Fibroblast of upper back skin (primary cell): ENCODE results near the gene RNF13.
A peak's percentile ranks its signal among the peaks of the same experiment; 100 is the strongest.
"Not testable (repeated sequence)": the region's sequence is repeated elsewhere in the genome, so short reads cannot be mapped to it uniquely, and the experiment has no call there.

ENCODE experiments used
- DNase-seq: peaks from one replicate; pipeline ENCODE4 v3.0.0-alpha.2; 2013

The RNF13 gene

GRCh38 chr3:149844091-149844490 lies 31.1 kb downstream of the RNF13 start:
- DNase-seq, result no peak

DNA sequence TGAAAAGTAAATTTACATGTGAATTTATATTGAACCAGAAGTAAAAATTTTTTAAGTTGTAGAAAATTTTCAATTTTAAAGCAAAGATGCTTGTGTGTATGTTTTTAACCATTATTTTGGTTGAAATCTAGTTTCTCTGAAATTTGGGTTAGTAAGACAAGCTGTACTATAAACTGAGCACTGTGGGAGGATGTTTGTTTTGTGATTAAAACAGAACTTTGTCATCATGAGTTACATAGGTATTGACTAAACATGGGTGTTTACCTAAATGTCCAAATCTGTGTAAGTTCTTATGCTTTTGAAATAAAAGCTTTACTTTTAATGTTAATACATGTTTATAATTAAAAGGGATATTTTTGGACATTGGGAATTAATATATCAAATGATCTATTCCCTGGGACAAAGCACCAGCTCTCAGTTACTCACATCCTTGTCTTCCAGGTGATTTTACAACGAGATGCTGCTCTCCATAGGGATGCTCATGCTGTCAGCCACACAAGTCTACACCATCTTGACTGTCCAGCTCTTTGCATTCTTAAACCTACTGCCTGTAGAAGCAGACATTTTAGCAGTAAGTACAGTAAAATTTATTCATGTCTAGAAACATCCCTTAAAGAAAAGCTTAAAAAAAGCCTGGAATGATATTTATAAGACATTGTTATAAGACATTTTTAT lies 32.7 kb downstream of the RNF13 start:
- no peak for DNase-seq

DNA sequence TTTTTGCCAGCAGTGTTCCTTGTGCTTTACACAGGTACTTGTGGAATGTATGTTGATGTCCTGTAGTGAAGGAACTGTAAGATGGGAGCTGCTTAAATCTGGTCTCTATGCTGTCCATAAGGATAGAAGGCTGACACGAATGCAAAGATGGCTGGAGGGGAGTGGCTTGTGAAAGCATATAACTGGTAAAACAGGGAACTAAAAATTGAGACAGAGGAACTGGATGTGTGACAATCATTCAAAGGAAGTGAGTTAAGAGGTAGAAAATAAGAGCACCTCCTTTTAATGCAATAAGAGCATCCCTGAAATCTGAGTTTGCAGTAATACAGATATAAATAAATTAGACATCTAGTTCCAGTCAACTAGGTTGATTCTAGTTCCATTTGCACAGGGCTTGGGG lies 35.2 kb downstream of the RNF13 start:
- DNase-seq, result no peak

DNA sequence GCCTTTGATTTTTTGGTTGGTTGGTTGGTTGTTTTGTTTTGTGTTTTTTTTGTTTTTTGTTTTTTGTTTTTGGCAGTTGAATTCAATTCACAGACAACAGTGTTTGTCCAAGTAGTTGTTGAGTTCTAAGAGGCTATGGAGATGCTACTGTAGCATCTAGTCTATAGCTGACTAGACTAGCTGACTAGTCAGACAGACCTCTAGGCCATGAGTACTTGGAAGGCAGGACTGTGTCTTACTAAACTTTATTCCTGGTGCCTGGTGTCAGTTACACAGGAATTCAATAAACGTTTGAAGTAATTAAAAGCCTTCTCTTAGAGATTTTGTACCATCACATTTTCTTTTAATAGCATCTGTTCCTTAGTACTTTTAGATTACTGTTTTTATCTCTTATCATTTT lies 35.7 kb downstream of the RNF13 start:
- DNase-seq, result no peak

DNA sequence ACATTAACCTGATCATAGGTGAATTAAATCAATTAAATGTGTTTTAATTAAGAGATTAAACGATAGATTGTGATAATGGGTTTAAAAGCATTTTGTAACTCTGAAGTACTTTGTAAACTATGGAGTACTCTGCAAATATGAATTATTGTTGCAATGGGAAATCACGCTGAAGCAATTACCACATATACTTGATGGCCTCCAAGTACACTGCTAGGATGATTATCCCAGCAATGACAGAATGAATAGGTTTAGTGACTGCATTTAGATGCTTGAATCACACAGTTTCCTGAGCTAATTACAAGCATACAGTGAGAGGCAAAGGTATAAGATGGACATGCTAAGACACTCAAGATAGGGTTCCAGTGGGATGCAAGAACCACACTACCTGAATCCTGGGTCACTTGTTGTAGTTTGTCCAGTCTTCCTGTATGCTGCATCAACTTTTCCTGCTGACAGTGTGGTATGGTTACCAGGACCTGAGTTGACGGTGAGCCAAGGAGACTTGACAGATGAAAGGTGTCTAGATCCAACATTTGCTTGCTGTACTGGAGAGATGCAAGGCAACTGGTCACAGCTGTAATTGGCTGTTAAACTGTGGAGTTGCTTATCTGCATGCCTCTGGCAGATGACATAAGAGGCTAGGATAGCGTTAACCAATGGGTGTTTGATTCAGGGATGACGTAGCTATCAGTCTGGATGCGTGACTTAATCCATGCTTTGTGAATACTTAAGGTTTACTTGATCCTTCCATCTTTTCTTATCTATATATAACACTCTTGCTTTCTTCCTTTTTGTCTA lies 38.0 kb downstream of the RNF13 start:
- DNase-seq, result no peak

GRCh38 chr3:149858911-149859310 lies 45.9 kb downstream of the RNF13 start:
- no peak for DNase-seq

DNA sequence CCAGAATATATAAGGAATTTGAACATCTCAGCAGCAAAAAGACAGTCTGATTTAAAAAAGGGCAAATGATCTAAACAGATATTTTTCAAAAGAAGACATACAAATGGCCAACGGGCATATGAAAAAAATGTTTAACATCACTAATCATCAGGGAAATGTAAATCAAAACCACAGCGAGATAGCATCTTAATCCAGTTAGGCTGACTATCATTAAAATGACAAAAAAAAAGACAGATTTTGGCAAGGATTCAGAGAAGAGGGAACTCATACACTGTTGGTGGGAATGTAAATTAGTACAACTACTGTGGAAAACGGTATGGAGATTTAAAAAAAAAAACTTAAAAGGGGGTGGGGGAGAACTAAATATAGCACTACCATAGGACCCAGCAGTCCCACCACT lies 47.9 kb downstream of the RNF13 start:
- DNase-seq, result peak; percentile 13

DNA sequence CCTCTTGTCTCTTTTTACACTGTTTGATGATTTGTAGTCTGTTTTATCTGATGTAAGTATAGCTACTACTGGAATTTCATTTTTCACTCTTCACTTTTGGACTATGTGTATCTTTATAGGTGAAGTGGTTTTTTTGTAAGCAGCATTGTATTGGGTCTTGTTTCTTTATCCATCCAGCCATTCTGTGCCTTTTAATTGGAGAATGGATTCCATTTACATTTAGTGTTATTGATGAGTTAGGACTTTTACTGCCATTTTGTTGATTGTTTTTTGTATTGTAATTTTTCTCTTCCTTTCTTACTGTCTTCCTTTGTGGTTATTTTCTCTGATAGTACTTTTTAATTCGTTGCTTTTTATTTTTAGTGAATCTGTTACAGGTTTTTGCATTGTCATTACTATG lies 54.5 kb downstream of the RNF13 start:
- no peak for DNase-seq

DNA sequence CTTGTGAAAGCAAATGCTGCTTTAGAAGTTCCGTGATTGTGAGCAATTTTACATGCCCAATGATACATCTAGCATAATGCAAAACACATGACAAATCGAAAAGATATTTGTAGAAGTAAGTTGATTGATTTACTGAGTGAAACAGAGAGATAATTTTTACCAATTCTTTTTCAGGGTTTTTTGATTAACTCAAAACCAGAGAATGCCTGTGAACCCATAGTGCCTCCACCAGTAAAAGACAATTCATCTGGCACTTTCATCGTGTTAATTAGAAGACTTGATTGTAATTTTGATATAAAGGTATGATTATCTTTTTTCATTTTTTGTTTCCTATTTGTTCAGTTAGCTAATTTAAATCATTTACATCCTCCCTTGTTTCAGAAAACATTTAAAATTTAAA lies 58.8 kb downstream of the RNF13 start:
- DNase-seq, result peak; percentile 15

GRCh38 chr3:149872589-149872988 lies 59.6 kb downstream of the RNF13 start:
- no peak for DNase-seq

- no peak for DNase-seq
Observed at GRCh38 chr3:149877668-149878067, 64.7 kb downstream of the RNF13 start.

GRCh38 chr3:149879872-149880271 lies 66.9 kb downstream of the RNF13 start:
- DNase-seq, result peak; percentile 65

DNA sequence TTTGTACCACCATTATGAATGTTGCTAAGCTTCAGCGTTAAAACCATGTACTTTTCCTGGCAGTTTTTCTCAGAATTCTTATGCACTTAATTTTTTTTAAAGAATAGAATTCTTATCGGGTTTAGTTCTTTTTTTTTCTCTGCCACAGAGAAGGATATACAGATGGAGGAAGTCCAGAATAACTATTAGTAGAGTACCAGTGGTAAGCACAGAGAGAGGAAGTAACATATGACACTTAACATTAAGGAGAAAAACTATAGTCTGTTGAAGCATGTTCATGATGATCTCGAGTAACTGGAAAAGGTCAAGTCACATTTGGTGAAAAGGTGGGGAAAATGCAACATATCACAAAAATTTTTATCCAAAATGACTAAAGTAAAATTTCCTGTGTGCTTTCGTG lies 68.9 kb downstream of the RNF13 start:
- no peak for DNase-seq

GRCh38 chr3:149883134-149883533 lies 70.1 kb downstream of the RNF13 start:
- DNase-seq, result no peak

- not testable (repeated sequence) for DNase-seq
Observed at GRCh38 chr3:149883860-149884259, 70.8 kb downstream of the RNF13 start.

- DNase-seq, result not testable (repeated sequence)
Observed at GRCh38 chr3:149884848-149885247, 71.8 kb downstream of the RNF13 start.

DNA sequence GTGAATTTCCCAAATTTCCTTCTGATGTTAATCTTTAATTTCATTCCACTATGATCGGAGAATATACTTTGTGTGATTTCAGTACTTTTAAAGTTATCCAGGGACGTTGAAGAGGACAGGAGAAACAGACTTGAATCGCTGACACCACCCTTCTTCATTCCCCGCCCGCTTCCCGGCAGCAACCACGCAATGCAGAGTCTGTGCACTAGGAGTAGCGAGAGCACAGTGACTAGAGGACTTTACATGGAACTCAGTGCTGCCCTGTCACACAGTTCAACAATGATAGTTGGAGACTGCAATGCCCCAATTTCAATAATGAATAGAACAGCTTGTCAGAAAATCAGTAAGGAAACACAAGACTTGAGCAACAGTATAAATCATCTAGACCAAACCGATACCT lies 73.9 kb downstream of the RNF13 start:
- DNase-seq, result no peak

GRCh38 chr3:149891621-149892020 lies 78.6 kb downstream of the RNF13 start:
- DNase-seq, result no peak

DNA sequence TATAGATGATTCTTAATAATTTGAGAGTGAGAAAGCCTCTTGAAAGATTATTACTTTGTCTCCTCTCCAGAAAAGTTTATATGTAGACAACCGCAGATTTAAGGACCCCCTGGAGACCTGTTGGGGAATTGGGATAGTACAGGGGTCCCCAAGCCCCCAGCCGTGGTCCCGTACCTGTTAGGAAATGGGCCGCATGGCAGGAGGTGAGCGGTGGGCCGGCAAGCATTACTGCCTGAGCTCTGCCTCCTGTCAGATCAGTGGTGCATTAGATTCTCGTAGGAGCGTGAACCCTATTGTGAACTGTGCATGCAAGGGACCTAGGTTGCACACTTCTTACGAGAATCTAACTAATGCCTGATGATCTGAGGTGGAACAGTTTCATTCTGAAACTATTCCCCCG lies 79.4 kb downstream of the RNF13 start:
- DNase-seq, result no peak

GRCh38 chr3:149894205-149894604 lies 81.2 kb downstream of the RNF13 start:
- peak; percentile 9 for DNase-seq

GRCh38 chr3:149895339-149895738 lies 82.3 kb downstream of the RNF13 start:
- no peak for DNase-seq

- no peak for DNase-seq
Observed at GRCh38 chr3:149895769-149896168, 82.8 kb downstream of the RNF13 start.

DNA sequence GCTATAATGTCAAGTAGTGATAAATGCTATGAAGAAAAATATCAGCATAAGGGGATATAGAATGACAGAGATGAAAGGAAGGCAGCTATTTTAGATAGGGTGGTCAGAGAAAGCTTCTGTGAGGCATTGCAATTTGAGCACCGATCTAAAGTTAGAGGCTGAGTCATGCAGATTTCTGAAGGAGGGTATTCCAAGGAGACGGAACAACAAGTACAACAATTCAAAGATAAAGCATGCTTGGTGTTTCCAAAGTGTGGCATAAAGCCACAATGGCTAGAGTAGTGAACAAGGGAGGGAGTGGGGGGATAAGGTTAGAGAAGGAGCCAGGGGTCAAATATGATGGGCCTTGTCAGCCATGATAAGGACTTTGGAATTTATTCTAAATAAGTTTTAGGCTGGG lies 85.8 kb downstream of the RNF13 start:
- DNase-seq, result peak; percentile 62

- no peak for DNase-seq
Observed at GRCh38 chr3:149900322-149900721, 87.3 kb downstream of the RNF13 start.

DNA sequence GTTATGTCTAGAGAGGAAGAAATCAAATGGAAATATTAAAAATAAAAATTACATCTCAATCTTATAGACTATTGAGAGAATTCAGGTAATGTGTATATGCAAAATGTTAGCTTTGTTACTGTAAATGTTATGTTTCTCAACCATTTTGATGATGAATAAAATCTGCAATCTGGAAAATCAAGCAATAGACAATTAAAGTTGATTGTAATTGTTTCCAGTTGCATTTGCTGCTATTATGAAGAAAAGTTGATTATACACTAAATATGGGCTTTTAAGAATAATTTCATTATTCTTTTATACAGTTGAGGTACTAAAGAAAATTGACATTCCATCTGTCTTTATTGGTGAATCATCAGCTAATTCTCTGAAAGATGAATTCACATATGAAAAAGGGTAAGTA lies 88.8 kb downstream of the RNF13 start:
- no peak for DNase-seq
